Activated CD4-positive, alpha-beta T cell treated with anti-CD3 and anti-CD28 coated beads for 1 hour (primary cell): Measurements from ENCODE around the gene PDP2.

ENCODE experiments used
- DNase-seq: peaks from one replicate; pipeline ENCODE4 v3.0.0-alpha.2; 2020

PDP2 gene, protein sequence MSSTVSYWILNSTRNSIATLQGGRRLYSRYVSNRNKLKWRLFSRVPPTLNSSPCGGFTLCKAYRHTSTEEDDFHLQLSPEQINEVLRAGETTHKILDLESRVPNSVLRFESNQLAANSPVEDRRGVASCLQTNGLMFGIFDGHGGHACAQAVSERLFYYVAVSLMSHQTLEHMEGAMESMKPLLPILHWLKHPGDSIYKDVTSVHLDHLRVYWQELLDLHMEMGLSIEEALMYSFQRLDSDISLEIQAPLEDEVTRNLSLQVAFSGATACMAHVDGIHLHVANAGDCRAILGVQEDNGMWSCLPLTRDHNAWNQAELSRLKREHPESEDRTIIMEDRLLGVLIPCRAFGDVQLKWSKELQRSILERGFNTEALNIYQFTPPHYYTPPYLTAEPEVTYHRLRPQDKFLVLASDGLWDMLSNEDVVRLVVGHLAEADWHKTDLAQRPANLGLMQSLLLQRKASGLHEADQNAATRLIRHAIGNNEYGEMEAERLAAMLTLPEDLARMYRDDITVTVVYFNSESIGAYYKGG

DNA sequence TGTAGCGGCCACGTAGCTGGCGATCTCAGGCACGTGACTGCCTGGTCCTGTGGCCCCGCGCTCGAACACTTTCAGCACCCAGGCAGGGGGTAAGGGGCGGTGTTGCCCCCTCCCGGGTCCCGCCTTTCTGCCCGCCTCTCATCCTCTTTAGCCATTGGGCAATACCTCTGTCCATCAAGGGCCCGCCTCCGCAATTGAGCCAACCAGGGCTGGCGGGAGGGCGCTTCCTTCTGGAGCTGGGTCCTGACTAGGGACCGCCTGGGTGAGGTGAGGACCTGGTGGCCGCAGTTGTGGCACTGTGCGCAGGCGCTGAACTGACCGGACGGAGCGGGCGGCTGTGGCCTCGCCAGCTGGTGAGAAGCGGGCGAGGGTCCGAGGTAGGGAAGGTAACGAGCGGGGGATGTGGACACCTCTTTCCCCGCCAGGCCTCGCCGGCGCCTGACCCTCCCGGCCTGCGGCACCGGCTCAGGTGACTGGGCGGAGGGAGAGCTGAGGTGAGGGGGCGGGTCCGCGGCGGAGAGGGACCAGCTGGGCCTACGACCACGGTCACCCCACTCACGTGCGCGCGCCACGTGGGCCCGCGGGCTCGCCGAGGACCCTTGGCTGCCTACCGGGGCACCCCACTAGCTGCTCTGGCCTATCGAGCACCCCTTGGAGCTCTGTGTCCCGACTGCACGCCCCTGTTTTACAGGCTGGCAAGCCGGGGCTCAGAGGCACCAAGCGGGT, at the start of gene PDP2:
Gene PDP2 (plus strand): TSS at position 228 of the 726 bp plus-strand sequence. CDS start 3,770 bp downstream, outside the sequence.
- DNase-seq: peak; percentile 83

DNA sequence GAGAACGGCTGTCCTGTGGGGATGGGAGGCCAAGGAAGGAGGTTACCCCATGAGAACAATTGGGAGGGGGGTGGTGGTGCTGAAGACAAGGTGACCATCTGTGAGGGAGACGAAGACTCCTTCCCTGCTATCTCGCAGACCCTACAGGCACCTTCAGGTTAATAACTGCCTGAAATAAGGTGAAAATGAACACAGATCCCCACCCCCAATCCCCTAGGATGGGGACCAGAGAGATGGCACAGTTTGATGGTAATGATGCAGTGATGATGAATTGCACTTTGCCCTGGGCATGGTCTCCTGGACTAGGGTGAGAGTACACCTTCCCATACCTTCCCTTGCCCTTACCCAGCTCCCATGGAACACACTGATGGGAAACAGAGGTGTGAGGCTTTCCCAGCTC, 48.1 kb upstream of the PDP2 start:
- DNase-seq: no peak

DNA sequence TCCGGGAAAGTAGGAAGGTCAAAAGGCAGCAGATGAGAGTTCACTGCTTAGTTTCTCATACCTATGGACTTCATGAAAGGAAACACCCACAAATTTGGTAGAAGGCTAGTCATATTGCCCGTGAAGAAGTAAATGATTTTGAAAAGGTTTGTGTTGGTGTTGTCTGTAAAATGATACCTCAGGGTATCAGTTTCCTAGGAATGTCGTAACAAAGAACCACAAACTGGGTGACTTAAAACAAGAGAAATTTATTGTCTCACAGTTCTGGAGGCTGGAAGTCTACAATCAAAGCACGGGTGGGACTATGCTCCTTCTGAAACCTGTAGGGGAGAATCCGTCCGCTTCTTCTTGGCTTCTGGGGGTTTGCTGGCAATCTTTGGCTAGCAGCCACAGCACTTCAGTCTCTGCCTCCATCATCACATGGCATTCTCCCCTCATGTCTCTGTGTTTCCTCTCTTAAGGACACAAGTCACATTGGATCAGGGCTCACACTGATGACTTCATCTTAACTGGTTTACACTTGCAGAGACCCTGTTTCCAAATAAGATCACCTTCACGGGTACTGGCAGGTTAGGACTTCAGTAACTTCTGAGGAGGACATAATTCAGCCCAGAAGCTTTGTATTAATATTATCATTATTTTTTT, 47.5 kb upstream of the PDP2 start:
- no peak for DNase-seq

DNA sequence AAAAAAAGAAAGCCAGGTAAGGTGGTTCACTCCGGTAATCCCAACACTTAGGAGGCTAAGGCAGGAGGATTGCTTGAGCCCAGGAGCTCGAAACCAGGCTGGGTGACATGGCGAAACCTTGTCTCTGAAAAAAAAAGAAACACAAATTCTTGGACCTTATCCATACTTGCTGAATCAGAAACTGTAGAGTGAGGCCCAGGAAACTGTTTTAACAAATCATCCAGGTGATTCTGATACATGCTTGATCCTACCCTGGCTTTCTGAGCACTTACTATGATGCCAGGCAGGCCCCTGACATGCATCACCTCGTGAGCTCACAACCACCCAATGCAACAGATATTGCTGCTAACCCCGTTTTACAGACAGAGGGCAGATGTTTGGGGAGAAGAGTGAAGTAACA, 45.6 kb upstream of the PDP2 start:
- DNase-seq: no peak

DNA sequence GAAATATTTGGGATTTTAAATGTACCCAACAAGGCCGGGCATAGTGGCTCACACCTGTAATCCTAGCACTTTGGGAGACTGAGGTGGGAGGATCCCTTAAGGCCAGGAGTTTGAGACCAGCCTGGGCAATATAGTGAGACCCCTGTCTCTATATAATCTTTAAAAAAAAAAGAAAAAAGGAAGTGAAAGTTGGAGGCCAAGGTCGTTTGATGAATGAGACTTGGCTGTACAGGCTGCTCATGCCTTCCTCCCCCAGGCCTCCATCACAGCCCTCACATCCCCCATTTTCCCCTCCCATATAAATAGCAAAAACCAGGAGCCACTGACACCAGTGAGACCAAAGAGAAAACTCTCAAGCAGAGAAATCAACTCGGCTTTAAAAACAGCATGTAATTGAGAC, 39.4 kb upstream of the PDP2 start:
- DNase-seq: no peak

DNA sequence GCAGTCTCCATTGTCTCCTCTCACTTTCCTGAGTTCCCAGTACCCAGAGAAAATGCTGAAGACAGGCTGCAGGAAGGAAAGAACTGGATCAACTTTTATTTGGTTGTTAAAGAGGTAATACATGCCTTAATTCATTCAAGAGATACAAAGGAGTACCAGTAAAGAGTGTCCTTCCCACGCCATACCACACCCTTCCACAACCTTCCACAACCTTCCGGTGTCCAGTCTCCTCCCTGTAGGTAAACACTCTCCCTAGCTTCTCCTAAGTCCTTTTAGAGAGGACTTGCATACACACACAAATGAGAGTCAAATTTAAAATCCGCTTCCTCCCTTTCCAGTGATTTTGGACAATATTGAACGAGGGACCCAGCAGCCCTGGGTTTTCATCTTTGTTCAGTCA, 38.9 kb upstream of the PDP2 start:
- DNase-seq: no peak

DNA sequence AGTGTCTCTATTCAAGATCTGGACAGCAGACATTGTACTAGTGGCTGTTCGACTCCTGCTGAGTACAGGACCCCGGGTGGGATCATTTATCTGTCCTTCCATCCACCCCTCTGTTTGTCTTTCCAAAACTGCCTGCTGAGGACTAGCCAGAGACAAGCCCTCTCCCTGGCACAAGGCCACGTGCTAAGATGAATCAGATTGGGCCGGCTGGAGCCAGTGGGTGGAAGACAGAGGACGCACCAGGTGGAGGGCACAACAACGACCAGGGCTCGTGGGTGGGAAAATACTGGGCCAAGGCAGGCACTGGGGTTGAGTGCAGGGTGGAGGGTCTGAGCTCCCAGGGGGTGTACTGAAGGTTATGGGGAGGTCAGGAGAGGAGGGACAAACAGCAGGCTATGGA, 37.5 kb upstream of the PDP2 start:
- DNase-seq: no peak

DNA sequence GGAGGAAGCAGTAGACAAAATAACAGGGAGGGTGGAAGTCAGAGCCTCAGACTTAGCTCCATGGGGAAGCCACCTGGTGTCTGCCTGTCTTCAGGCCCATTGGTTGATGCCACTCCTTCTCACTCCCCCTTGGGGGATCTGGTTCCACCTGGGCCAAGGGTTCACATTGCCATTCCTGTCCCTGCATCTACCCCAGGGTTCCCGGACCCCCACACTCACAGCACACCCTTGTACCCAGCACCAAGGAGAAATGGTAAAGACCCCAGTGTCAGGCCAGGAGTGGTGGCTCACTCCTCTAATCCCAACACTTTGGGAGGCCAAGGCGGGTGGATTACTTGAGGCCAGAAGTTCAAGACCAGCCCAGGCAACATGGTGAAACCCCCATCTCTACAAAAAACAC, 37.1 kb upstream of the PDP2 start:
- DNase-seq: no peak

DNA sequence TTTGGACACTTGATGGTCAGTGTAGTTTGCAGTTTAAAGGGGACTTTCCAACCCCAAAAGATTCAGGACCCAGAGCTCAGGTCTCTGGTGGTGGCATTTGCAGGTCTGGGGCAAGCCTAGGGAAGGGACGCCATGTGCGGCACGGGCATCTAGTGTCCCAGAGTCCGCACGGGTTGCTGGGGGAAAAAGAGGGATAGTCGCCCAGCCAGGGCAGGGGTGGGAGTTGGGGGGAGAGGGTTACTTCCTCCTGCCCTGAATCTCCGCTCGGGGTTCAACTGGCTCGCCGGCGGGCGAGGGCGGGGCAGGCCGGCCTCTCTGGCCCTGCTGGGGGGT, 36.3 kb upstream of the PDP2 start:
- no peak for DNase-seq

DNA sequence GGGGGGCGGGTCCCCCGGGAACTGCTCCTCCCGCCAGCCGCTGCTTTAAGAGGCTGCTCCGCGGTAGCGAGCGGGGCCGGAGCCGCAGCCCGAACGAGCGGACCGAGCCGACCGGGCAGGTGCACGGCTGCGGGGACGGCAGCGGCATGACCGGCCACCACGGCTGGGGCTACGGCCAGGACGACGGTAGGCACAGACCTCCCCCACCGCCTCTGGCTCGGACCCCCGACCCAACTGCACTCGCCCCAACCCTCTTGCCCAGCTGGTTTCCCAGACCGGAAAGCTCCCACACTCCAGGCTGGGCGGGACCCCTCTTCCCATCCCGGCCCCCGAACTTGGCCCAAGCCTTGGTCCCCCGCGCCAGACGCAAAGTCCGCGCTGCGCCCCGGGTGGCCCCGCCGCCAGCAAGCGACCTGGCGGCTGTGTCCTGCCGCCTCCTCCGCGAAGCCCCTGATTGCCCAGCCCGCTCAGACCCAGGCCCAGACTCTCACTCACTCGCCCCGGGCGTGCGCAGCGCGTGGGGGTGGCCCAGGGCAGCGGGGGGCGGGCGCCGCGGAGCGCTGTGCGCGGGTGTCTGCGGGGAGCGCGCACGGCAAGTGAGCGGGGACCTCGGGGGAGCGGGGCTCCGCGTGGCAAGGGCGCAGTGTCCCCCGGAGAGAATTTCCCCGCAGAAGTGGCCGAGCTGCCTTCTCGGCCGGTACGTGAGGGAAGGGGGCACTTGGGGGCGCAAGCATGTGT, 35.8 kb upstream of the PDP2 start, which contains the start of gene CA7:
Gene CA7 (plus strand): TSS at position 73 of the 738 bp plus-strand sequence. CDS start 74 bp downstream, at position 147.
- no peak for DNase-seq

DNA sequence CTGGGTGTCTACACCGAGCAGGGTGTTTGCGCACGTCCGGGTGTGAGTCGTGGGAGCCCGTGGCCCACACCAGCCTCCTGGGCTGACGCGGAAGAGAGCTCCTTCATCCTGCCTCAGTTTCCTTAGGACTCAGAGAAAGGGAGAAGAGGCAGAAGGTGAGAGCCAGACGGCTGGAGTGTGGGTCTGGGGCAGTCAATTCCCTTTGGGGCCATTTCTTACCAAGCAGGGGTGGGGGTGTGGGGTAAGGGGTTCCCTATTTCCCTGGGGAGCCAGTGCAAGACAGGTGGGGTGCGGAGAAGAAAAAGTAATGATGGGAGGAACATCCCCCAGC, 35.3 kb upstream of the PDP2 start:
- DNase-seq: no peak

DNA sequence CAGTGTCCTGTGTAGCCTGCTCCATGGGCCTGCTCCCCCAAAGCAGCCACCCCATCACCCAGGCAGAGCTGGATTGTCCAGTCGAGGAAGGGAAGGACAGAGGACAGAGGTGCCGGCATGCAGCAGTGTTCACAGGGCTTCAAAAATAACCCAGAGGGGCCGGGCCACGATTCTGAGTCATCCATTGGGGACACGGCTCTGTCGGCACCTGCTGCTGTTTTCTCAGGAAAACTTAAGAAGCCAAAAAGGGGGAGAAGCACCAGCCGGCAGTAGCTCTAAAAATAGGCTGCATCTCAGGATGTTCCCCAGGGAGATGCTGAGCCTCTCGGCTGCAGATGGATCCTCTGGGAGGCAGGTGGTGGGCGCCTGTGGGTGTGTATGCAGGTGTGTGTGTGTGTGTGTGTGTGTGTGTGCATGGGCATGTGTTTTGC, 34.5 kb upstream of the PDP2 start:
- DNase-seq: no peak

DNA sequence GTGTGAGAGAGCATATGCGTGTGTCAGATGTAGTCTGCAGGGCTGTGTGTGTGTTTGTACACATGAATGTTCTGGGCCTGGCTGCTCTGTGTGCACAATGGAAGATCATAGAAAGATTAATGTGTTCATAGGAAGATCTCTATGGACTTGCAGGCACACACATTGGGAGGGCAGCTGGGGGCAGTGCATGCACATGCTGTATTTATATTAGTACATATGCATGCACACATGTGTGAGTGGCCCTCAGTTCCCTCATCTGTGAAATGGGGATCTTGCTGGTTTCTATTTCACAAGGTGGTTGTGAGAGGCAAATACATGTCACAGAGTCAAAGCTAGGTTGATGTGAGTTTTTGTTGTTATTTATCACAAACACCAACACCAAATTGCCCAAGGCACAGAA, 34.0 kb upstream of the PDP2 start:
- DNase-seq: no peak

DNA sequence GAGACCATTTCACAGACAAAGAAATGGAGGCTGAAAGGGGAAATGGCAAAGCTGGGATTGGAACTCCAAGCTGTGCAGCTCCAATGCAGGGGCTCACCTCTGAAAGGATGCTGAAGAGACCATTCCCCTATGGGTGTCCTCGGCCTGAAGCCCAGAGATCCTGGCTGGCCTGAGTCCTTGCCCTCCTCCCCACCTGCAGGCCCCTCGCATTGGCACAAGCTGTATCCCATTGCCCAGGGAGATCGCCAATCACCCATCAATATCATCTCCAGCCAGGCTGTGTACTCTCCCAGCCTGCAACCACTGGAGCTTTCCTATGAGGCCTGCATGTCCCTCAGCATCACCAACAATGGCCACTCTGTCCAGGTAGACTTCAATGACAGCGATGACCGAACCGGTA, 33.5 kb upstream of the PDP2 start:
- DNase-seq: no peak

DNA sequence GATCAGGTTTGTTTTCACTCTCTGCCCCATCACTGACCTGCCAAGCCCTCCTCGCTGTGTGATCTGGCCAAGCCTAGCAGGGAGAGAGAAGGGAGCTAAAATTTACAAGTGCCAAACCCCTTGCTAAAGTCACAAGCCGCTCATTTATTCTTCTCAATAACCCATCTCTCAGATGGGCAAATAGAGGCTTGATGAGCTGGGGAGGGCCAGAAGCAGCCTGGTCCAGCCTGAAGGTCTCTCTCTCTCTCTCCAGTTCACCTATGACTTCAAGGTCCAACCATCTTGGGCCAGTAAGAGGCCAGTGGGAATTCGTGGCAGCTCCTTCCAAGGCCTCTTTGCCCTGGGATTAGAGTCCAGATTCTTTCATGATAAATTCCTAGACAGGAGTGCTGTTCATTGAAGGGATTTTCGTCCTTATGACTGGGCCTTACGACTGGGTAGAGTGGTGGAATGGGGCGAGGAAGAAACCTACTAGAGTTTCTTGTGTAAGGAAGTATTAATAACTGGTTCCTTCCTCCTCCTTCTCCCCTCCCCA, 32.7 kb upstream of the PDP2 start:
- no peak for DNase-seq

DNA sequence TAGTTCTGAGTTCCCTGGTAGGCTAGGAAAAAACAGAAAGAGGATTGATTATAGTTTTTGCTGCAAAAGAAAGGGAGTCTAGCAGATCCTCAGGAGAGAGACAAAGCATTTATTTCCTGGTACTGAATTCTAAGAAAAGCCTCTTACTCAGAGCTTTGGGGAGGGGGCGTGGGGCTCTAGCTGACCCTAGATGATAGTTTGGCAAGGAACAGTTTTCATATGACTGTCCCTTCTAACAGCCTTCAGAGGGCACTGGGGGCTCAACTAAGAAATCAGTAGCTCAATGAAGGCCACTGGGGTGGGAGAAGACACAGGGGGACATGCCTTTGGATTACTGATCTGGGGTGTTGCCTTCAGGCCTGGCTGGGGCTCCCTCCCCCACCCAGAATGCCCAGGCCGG, 32.1 kb upstream of the PDP2 start:
- DNase-seq: no peak

DNA sequence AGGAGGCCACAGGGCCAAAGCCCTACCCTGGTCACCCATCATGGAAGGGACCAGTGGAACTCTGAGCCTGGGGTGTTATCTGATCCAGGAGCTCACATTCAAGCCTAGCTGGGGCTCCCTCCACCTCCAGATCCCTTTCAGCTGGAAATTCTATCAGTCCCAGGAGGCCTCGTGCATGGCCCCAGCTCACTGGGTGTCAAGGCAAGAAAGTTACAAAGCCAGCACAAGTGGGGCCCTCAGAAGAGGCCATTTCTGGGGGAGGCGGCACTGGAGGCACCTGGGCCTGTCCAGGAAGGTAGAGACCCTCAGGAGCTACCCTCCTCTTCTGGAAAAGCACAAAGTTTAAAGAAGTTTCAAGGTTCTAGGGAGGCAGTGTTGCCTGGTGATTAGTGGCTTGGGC, 31.3 kb upstream of the PDP2 start:
- no peak for DNase-seq

DNA sequence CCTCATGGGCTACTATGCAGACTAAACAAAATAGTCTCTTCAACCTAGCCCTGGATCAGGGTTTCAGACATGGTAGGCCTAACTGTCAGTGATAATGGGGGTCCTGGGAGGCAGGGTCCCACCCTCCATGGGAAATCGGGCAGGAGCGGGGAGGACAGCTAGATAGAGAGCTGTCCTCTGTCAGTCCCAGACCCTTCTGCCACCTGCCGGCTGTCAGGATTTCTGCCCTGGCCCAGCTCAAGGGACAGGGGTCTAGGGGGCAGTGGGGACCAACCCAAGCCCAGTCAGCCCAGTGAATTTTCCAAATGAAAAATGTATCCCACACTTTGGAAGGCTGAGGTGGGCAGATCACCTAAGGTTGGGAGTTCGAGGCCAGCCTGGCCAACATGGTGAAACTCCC, 30.8 kb upstream of the PDP2 start:
- no peak for DNase-seq

DNA sequence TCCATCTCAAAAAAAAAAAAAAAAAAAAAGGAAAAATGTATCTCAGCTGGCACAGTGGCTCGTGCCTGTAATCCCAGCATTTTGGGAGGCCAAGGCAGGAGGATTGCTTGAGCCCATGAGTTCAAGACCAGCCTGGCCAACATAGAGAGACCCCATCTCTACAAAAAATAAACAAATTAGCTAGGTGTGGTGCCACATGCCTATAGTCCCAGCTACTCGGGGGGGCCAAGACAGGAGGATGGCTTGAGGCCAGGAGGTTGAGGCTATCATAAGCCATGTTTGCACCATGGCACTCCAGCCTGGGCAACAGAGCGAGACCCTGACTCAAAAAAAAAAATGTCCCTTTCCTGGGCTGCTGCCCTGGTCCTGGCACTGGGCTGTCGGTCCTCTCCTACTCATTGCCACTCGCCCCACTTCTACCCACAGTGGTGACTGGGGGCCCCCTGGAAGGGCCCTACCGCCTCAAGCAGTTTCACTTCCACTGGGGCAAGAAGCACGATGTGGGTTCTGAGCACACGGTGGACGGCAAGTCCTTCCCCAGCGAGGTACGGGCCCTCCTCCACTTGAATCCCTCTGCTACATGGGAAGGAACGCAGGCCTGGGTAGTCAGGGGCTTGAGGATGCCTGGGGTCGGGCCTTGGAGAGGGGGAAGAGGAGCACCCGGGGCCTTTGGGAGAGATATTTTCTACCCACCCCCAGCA, 30.1 kb upstream of the PDP2 start:
- DNase-seq: no peak

DNA sequence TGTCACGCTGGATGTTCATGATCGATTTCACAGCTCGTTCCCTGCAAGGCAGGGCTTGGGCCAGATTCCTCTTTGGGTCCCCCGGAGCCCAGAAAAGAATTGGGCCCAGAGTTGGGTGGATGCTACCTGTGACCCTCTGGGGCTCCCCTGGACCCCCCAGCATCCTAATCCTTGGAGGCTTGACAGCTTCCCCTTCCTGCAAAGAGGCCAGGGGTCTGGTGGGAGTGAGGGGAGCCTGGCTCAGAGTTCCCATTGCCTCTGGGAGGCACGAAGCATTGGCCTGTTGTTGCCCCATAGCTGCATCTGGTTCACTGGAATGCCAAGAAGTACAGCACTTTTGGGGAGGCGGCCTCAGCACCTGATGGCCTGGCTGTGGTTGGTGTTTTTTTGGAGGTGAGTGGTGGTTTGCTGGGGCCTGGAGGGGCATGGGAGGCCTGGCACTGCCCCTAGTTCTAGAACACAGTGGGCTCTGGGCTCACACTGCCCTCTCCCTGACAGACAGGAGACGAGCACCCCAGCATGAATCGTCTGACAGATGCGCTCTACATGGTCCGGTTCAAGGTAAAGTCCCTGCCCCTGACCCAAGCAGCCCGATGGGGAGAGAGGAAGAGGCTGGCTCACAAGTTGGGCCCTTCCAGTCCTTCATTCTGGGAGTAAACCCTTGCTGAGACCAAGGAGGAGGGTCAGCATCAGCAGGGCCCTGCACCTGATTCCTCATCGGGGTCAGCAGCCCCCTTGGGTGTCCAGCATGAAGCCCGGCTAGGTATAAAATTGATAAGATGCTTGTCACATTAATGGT, 28.9 kb upstream of the PDP2 start:
- DNase-seq: no peak
